HepG2 (cell line): ENCODE data around the gene CCDC86. TPM values are rescaled to one million over a fixed set of nuclear protein-coding genes. Genes with fewer than 3 reads are reported as not detected.
A peak's percentile ranks its signal among the peaks of the same experiment; 100 is the strongest.

Source experiments
- AFF4 ChIP-seq: sonication (generic); formaldehyde crosslinking; IDR thresholded peaks from 2 replicates; pipeline ENCODE4 v1.4.0; 2020; ENCODE audit warnings: missing genetic modification reagents
- ATF2 ChIP-seq: sonication (generic); formaldehyde crosslinking; IDR thresholded peaks from 2 replicates; pipeline ENCODE4 v1.4.0; 2020; ENCODE audit warnings: missing genetic modification reagents
- BORCS8-MEF2B ChIP-seq: sonication (generic); formaldehyde crosslinking; IDR thresholded peaks from 2 replicates; pipeline ENCODE4 v1.8.0; 2022; ENCODE audit warnings: mild to moderate bottlenecking, missing genetic modification reagents
- FOXA3 ChIP-seq: IDR thresholded peaks from 2 replicates; pipeline ENCODE4 v1.6.1; 2016; ENCODE audit warnings: missing genetic modification reagents, missing compliant biosample characterization
- GATAD2A ChIP-seq: IDR thresholded peaks from 2 replicates; pipeline ENCODE4 v1.6.1; 2016
- IRF2 ChIP-seq: IDR thresholded peaks from 2 replicates; pipeline ENCODE4 v1.6.1; 2018; ENCODE audit warnings: missing genetic modification reagents, missing compliant biosample characterization
- IRX3 ChIP-seq: sonication (generic); formaldehyde crosslinking; IDR thresholded peaks from 2 replicates; pipeline ENCODE4 v1.8.1; 2023; ENCODE audit warnings: mild to moderate bottlenecking, low read depth, missing genetic modification reagents, borderline replicate concordance
- KLF16 ChIP-seq, 2 experiments: sonication (generic) in 1 of 2; formaldehyde crosslinking in 1 of 2; IDR thresholded peaks; 2 replicates each; pipeline versions ENCODE4 v1.6.1 to v1.8.0; 2016 to 2023; ENCODE audit warnings: missing genetic modification reagents in 2 of 2, missing compliant biosample characterization in 1 of 2
- PBX3 ChIP-seq: sonication (generic); formaldehyde crosslinking; IDR thresholded peaks from 2 replicates; pipeline ENCODE4 v1.8.1; 2023; ENCODE audit warnings: missing genetic modification reagents, inconsistent platforms, borderline replicate concordance
- PLRG1 ChIP-seq: fragments of 450-650 bp; conservative IDR thresholded peaks from 2 replicates; pipeline ENCODE4 v1.6.1; 2016
- RAD21 ChIP-seq: fragments of 450-650 bp; formaldehyde crosslinking; IDR thresholded peaks from 2 replicates; pipeline ENCODE4 v1.5.0; 2020; ENCODE audit warnings: mild to moderate bottlenecking
- SMAD9 ChIP-seq: sonication (generic); formaldehyde crosslinking; IDR thresholded peaks from 2 replicates; pipeline ENCODE4 v1.5.1; 2020; ENCODE audit warnings: mild to moderate bottlenecking, missing genetic modification reagents
- SMC3 ChIP-seq: IDR thresholded peaks from 2 replicates; pipeline ENCODE4 v1.6.1; 2011; ENCODE audit warnings: low read length, improper control_type of control experiment
- STAG1 ChIP-seq: sonication (generic); formaldehyde crosslinking; IDR thresholded peaks from 2 replicates; pipeline ENCODE4 v1.4.0; 2020; ENCODE audit warnings: missing genetic modification reagents
- XRCC5 ChIP-seq: fragments of 200-400 bp; formaldehyde crosslinking; optimal IDR thresholded peaks from 2 replicates; pipeline ENCODE3; 2017; ENCODE audit warnings: mild to moderate bottlenecking, low read length
- ZNF501 ChIP-seq: sonication (generic); formaldehyde crosslinking; IDR thresholded peaks from 2 replicates; pipeline ENCODE4 v1.5.1; 2020; ENCODE audit warnings: mild to moderate bottlenecking, moderate library complexity, missing genetic modification reagents
- ZNF598 ChIP-seq: sonication (generic); formaldehyde crosslinking; IDR thresholded peaks from 2 replicates; pipeline ENCODE4 v1.5.1; 2020; ENCODE audit warnings: mild to moderate bottlenecking, missing genetic modification reagents, borderline replicate concordance
- polyA plus RNA-seq, 8 experiments: library from polyadenylated mRNA; depleted of rRNA in 3 of 8; stranded (reverse) in 7 of 8; unstranded in 1 of 8; fragments of >200 nt; fragmentation: Illumina TruSeq in 4 of 8; extraction: Trizol in 4 of 8; gene quantifications; 2 replicates each; pipeline versions ENCODE4 v1.2.1 to v1.2.3, GENCODE V29; 2011 to 2016; ENCODE audit warnings: low read depth in 4 of 8, missing spikeins in 1 of 8, mixed read lengths in 1 of 8; ENCODE audit not compliant: insufficient read depth in 1 of 8
- total RNA-seq, 5 experiments: library from RNA; depleted of rRNA; stranded (reverse); fragments of >200 nt; fragmentation: Illumina TruSeq; extraction: Trizol; gene quantifications; 2 replicates each; pipeline ENCODE4 v1.2.3, GENCODE V29; 2016; ENCODE audit warnings: low read depth in 1 of 5
- TF ChIP-seq, protein P1 (sequence below): IDR thresholded peaks from 2 replicates; pipeline ENCODE4 v1.6.1; 2016; ENCODE audit warnings: missing compliant biosample characterization, missing genetic modification reagents, borderline replicate concordance
- TF ChIP-seq, protein P2 (sequence below): sonication (generic); formaldehyde crosslinking; IDR thresholded peaks from 2 replicates; pipeline ENCODE4 v1.5.1; 2020; ENCODE audit warnings: mild to moderate bottlenecking, moderate library complexity, missing genetic modification reagents

CCDC86 gene
- total and polyA plus RNA-seq, 2 of the 13 experiments (the other 11 are each of a cell fraction or from before 2014, with no cell fraction given), result 33.8 to 37.6 TPM

GRCh38 chr11:60831143-60831500 lies 10.8 kb upstream of the CCDC86 start (continued):
- TF ChIP-seq BORCS8-MEF2B (CRISPR knock-in tag) (0 out of 2 replicates have a peak, but pooled peaks have one; percentile 47), IRF2 (CRISPR knock-in tag) (0 out of 2 replicates have a peak, but pooled peaks have one; percentile 31), SMAD9 (CRISPR knock-in tag) (0 out of 2 replicates have a peak, but pooled peaks have one; percentile 11), XRCC5 (peak; percentile 50), KLF16 (CRISPR knock-in tag; IDR thresholded peaks at IDR 0.05) (0 out of 4 replicates have a peak, but pooled peaks of 1 of the 2 experiments have one; percentile 40), PLRG1 (no peak), FOXA3 (CRISPR knock-in tag) (0 out of 2 replicates have a peak, but pooled peaks have one; percentile 10), RAD21 (CRISPR knock-in tag) (peak; percentile 95), GATAD2A (CRISPR knock-in tag) (peak; percentile 20; the same call in 1 of the 2 replicates), PBX3 (CRISPR knock-in tag) (no peak), SMC3 (peak; percentile 99), AFF4 (no peak), STAG1 (CRISPR knock-in tag) (peak; percentile 99), ZNF598 (CRISPR knock-in tag) (0 out of 2 replicates have a peak, but pooled peaks have one; percentile 31), ZNF501 (CRISPR knock-in tag) (no peak), IRX3 (CRISPR knock-in tag) (no peak), ATF2 (CRISPR knock-in tag) (0 out of 2 replicates have a peak, but pooled peaks have one; percentile 52)
- TF ChIP-seq, protein P1, sequence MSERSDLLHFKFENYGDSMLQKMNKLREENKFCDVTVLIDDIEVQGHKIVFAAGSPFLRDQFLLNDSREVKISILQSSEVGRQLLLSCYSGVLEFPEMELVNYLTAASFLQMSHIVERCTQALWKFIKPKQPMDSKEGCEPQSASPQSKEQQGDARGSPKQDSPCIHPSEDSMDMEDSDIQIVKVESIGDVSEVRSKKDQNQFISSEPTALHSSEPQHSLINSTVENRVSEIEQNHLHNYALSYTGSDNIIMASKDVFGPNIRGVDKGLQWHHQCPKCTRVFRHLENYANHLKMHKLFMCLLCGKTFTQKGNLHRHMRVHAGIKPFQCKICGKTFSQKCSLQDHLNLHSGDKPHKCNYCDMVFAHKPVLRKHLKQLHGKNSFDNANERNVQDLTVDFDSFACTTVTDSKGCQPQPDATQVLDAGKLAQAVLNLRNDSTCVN (CRISPR knock-in tag), result 0 out of 2 replicates have a peak, but pooled peaks have one; percentile 32
- TF ChIP-seq, protein P2, sequence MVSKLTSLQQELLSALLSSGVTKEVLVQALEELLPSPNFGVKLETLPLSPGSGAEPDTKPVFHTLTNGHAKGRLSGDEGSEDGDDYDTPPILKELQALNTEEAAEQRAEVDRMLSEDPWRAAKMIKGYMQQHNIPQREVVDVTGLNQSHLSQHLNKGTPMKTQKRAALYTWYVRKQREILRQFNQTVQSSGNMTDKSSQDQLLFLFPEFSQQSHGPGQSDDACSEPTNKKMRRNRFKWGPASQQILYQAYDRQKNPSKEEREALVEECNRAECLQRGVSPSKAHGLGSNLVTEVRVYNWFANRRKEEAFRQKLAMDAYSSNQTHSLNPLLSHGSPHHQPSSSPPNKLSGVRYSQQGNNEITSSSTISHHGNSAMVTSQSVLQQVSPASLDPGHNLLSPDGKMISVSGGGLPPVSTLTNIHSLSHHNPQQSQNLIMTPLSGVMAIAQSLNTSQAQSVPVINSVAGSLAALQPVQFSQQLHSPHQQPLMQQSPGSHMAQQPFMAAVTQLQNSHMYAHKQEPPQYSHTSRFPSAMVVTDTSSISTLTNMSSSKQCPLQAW (CRISPR knock-in tag), result peak; percentile 37; the same call in 1 of the 2 replicates
